ENCODE data around the gene DST. TPM values are rescaled to one million over a fixed set of nuclear protein-coding genes. Genes with fewer than 3 reads are reported as not detected.

DST gene
- total RNA-seq, 1 experiment from 2014 or later, result 91.9 TPM

GRCh38 chr6:56514395-56514794, 128.3 kb downstream of the DST start:
- no peak for TF ChIP-seq CTCF (conservative IDR thresholded peaks at IDR 0.05)
- Histone ChIP-seq H3K18ac (ENCODE audit: insufficient read length, low read depth, low read length) (no peak overlapping the region), H2BK12ac (ENCODE audit: insufficient read length, low read depth, low read length) (no peak overlapping the region), H2AFZ (ENCODE audit: low read length) (no peak overlapping the region), H2AK5ac (ENCODE audit: insufficient read length, low read length) (no peak overlapping the region), H3K9me3 (ENCODE audit: control insufficient read depth, low read depth, low read length) (no peaks in the 10 kb centered on the region), H4K5ac (ENCODE audit: insufficient read length, low read depth, low read length) (no peak overlapping the region), H3K56ac (ENCODE audit: insufficient read length, low read depth, low read length) (no peak overlapping the region), H4K8ac (replicated peaks; ENCODE audit: insufficient read length, low read depth, low read length) (no peak overlapping the region), H3K79me1 (ENCODE audit: insufficient read depth, low read depth, low read length, poor library complexity, severe bottlenecking) (no peaks in the 10 kb centered on the region), H3T11ph (ENCODE audit: low read length) (no peak overlapping the region), H3K27me3 (ENCODE audit: insufficient read depth, low read length) (no peaks in the 10 kb centered on the region), H3K4me2 (ENCODE audit: insufficient read depth, insufficient read length, low read length) (no peak overlapping the region), H4K20me1 (ENCODE audit: control insufficient read depth, insufficient read depth, insufficient read length) (no peaks in the 10 kb centered on the region), H2BK120ac (ENCODE audit: low read depth, low read length, poor library complexity, severe bottlenecking) (no peak overlapping the region), H3K9ac (ENCODE audit: extremely low read depth, insufficient read length, low read length) (no peak overlapping the region), H2BK20ac (ENCODE audit: low read depth, low read length, poor library complexity, severe bottlenecking) (no peak overlapping the region), H4K91ac (ENCODE audit: insufficient read length, low read depth, low read length) (no peak overlapping the region), H2BK5ac (ENCODE audit: insufficient read length, low read length) (no peak overlapping the region), H3K4me1 (ENCODE audit: insufficient read depth, low read length) (no peaks in the 10 kb centered on the region), H3K27ac (ENCODE audit: insufficient read length, low read depth, low read length) (no peak overlapping the region), H3K23me2 (ENCODE audit: insufficient read length, low read depth, low read length, poor library complexity, severe bottlenecking) (no peaks in the 10 kb centered on the region), H3K4ac (ENCODE audit: low read depth, low read length) (no peak overlapping the region), H3K14ac (ENCODE audit: insufficient read depth, low read length) (no peak overlapping the region), H3K79me2 (ENCODE audit: insufficient read depth, low read length) (no peaks in the 10 kb centered on the region), H3K23ac (ENCODE audit: insufficient read length, low read depth, low read length) (no peak overlapping the region), H2BK15ac (ENCODE audit: low read depth, low read length) (no peak overlapping the region)
- Mint-ChIP-seq H3K27me3 (ENCODE audit: low read depth) (no peaks in the 10 kb centered on the region), H3K4me1 (no peaks in the 10 kb centered on the region), H3K36me3 (ENCODE audit: insufficient read depth in 1 of 3, low read depth in 3 of 3) (peaks cover 18 to 45% (median 38%) of the 10 kb centered on the region in 3 experiments; a peak in 6 of 7 replicates), H3K4me3 (no peak overlapping the region), H3K27ac (0 out of 7 replicates have a peak overlapping the region, but pooled peaks of 1 of the 3 experiments have one; percentile 6), H3K9me3 (no peaks in the 10 kb centered on the region)
- DNase-seq, result no peak
- WGBS (ENCODE audit: extremely low coverage, insufficient read length, low lambda C conversion rate), result no CpG with 5 or more reads among the region's 2 CpGs
